ENCODE data around the gene DLEC1. TPM values are rescaled to one million over a fixed set of nuclear protein-coding genes. Genes with fewer than 3 reads are reported as not detected.
"Not testable (repeated sequence)": the region's sequence is repeated elsewhere in the genome, so short reads cannot be mapped to it uniquely, and the experiment has no call there.

The DLEC1 gene
- total and polyA plus RNA-seq, 2 experiments from 2014 or later: 0.15 TPM; not detected in 1

DNA sequence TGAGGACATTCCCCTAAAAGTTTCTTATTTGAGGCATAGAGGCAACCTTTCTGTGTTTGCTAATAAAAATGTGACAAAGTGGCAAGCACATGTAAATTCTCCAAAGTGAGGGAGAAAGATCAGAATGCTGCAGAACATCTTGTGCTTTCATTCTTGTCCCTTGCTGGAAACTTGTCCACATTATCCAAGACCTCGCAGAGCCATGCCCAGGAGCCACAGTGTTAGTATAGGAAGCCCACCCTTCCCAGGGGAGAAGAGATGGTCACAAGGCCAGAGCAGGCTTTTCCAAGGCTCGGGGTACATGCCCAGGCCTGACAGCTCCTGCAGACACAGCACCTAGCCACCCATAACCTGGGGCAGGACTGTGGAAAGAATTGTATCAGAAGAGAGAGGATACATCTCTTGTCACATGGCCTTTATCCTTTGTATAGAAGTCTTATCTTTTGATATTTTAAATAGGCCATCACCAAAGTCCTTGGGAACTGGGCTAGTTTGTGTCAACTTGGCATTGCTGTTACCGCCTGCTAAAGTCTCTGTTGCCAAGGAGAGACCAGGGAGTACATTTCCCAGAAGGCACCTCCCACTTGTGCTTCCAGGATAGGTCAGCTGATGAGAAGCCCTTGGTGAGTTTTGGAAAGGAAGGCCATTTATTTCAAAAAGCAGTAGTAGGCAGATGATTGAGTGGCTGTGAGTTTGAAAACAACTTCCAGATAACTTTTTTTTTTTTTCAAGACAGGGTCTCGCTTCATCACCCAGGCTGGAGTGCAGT, 10.5 kb downstream of the DLEC1 start:
- Histone ChIP-seq H3K9me3 (ENCODE audit: low read depth) (no peaks in the 10 kb centered on the region), H3K4me3 (no peak overlapping the region), H3K27me3 (replicated peaks; ENCODE audit: insufficient read depth) (no peaks in the 10 kb centered on the region; the same call in 1 of the 2 replicates), H3F3A (ENCODE audit: insufficient read depth) (no peaks in the 10 kb centered on the region), H3K4me2 (ENCODE audit: unreplicated experiment) (no peak overlapping the region), H4K20me1 (ENCODE audit: insufficient read depth) (no peaks in the 10 kb centered on the region), H3K79me2 (ENCODE audit: insufficient read depth) (no peaks in the 10 kb centered on the region), H3K4me1 (ENCODE audit: insufficient read depth) (no peaks in the 10 kb centered on the region), H2AFZ (no peak overlapping the region), H3K9me2 (ENCODE audit: insufficient read depth) (no peaks in the 10 kb centered on the region), H3K9ac (no peak overlapping the region), H3K36me3 (ENCODE audit: low read depth) (no peaks in the 10 kb centered on the region), H3K27ac (no peak overlapping the region)
- in situ Hi-C loops (cut with MboI): no loop called here
- TF ChIP-seq EZH2phosphoT487 (IDR thresholded peaks at IDR 0.05; ENCODE audit: insufficient read depth, low read depth) (no peak), EZH2 (IDR thresholded peaks at IDR 0.05; ENCODE audit: insufficient read depth, poor library complexity, severe bottlenecking) (no peak)
- WGBS, 2 experiments (ENCODE audit: low coverage in 1 of 2, low lambda C conversion rate in 2 of 2, missing lambda C conversion rate in 2 of 2): 10 to 22% methylated on average over 4 of the region's 4 CpGs
- DNase-seq: no peak

DNA sequence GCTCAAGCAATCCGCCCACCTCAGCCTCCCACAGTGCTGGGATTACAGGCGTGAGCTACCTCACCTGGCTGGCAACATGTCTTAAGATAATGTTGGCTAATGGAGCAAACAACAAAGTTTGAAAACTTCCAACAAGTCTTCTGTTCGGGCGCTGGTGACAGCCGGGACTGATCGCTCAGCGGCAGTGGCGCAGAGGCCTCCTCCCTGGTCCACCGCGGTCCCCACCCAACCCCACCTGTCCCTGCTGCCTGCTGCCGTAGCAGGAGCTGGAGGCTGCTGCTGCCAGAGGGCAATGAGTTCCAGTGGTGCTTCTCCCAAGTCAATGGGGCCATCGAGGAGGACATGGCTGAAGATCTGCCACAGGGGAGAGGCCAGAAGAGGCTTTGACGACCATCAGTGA, 12.1 kb downstream of the DLEC1 start:
- Histone ChIP-seq H3K9ac (no peak overlapping the region), H3K4me2 (ENCODE audit: unreplicated experiment) (no peak overlapping the region), H3F3A (ENCODE audit: insufficient read depth) (no peaks in the 10 kb centered on the region), H3K27me3 (replicated peaks; ENCODE audit: insufficient read depth) (no peaks in the 10 kb centered on the region; the same call in 1 of the 2 replicates), H3K36me3 (ENCODE audit: low read depth) (no peaks in the 10 kb centered on the region), H2AFZ (no peak overlapping the region), H3K4me3 (no peak overlapping the region), H4K20me1 (ENCODE audit: insufficient read depth) (no peaks in the 10 kb centered on the region), H3K27ac (no peak overlapping the region), H3K9me2 (ENCODE audit: insufficient read depth) (no peaks in the 10 kb centered on the region), H3K9me3 (ENCODE audit: low read depth) (no peaks in the 10 kb centered on the region), H3K79me2 (ENCODE audit: insufficient read depth) (no peaks in the 10 kb centered on the region), H3K4me1 (ENCODE audit: insufficient read depth) (no peaks in the 10 kb centered on the region)
- TF ChIP-seq EZH2 (IDR thresholded peaks at IDR 0.05; ENCODE audit: insufficient read depth, poor library complexity, severe bottlenecking): no peak
- TF ChIP-seq EZH2phosphoT487 (IDR thresholded peaks at IDR 0.05; ENCODE audit: insufficient read depth, low read depth): no peak
- in situ Hi-C loops (cut with MboI): no loop called here
- no peak for DNase-seq
- 64 to 67% methylated on average over 13 of the region's 13 CpGs for WGBS, 2 experiments (ENCODE audit: low coverage in 1 of 2, low lambda C conversion rate in 2 of 2, missing lambda C conversion rate in 2 of 2)

GRCh38 chr3:38053286-38053685, 14.3 kb downstream of the DLEC1 start:
- DNase-seq; H3K27ac ChIP-seq; in situ Hi-C loops (cut with MboI); H3K79me2 ChIP-seq (ENCODE audit: insufficient read depth); H3K9me2 ChIP-seq (ENCODE audit: insufficient read depth); H2AFZ ChIP-seq; H3K4me1 ChIP-seq (ENCODE audit: insufficient read depth); H3K36me3 ChIP-seq (ENCODE audit: low read depth); H4K20me1 ChIP-seq (ENCODE audit: insufficient read depth); H3K9me3 ChIP-seq (ENCODE audit: low read depth); H3K4me3 ChIP-seq; H3K9ac ChIP-seq; H3K27me3 ChIP-seq (replicated peaks; ENCODE audit: insufficient read depth); H3F3A ChIP-seq (ENCODE audit: insufficient read depth); H3K4me2 ChIP-seq (ENCODE audit: unreplicated experiment): not testable (repeated sequence)
- 86 to 90% methylated on average over 1 to 23 of the region's 32 CpGs for WGBS, 2 experiments (ENCODE audit: low coverage in 1 of 2, low lambda C conversion rate in 2 of 2, missing lambda C conversion rate in 2 of 2)

GRCh38 chr3:38053813-38054498, 14.9 kb downstream of the DLEC1 start:
- H3K27ac ChIP-seq; H3K36me3 ChIP-seq (ENCODE audit: low read depth); DNase-seq; in situ Hi-C loops (cut with MboI); H3K4me1 ChIP-seq (ENCODE audit: insufficient read depth); H2AFZ ChIP-seq; H3F3A ChIP-seq (ENCODE audit: insufficient read depth); H4K20me1 ChIP-seq (ENCODE audit: insufficient read depth); H3K79me2 ChIP-seq (ENCODE audit: insufficient read depth); H3K9me2 ChIP-seq (ENCODE audit: insufficient read depth); H3K4me2 ChIP-seq (ENCODE audit: unreplicated experiment); H3K9ac ChIP-seq; H3K9me3 ChIP-seq (ENCODE audit: low read depth); H3K27me3 ChIP-seq (replicated peaks; ENCODE audit: insufficient read depth); H3K4me3 ChIP-seq: not testable (repeated sequence)
- WGBS, 2 experiments (ENCODE audit: low coverage in 1 of 2, low lambda C conversion rate in 2 of 2, missing lambda C conversion rate in 2 of 2): 37 to 49% methylated on average over 7 of the region's 9 CpGs
